Renal cortical epithelial cell (primary cell): ENCODE measurements around the gene CCDC158. TPM values are rescaled to one million over a fixed set of nuclear protein-coding genes. Genes with fewer than 3 reads are reported as not detected.
"Not testable (repeated sequence)": the region's sequence is repeated elsewhere in the genome, so short reads cannot be mapped to it uniquely, and the experiment has no call there.

Experiments
- DNase-seq: peaks from one replicate; pipeline ENCODE4 v3.0.0-alpha.2; 2011; ENCODE audit warnings: low read depth
- total RNA-seq: library from RNA; depleted of rRNA; stranded (reverse); fragments of >200 nt; gene quantifications from 2 replicates; pipeline ENCODE4 v1.2.3, GENCODE V29; 2014

CCDC158 gene
- total RNA-seq, 1 donor from 2014 or later, result 3.8 TPM

GRCh38 chr4:76430519-76431388 is 9.8 kb upstream of the CCDC158 start:
- peak; percentile 68 for DNase-seq

GRCh38 chr4:76429636-76430035 is 8.7 kb upstream of the CCDC158 start:
- DNase-seq, result no peak

GRCh38 chr4:76426272-76426671 is 5.3 kb upstream of the CCDC158 start:
- peak; percentile 45 for DNase-seq

GRCh38 chr4:76423159-76423558 is 2.2 kb upstream of the CCDC158 start:
- DNase-seq, result not testable (repeated sequence)

GRCh38 chr4:76420188-76420761 is 666 bp downstream of the CCDC158 start:
- DNase-seq, result no peak

GRCh38 chr4:76410636-76411035 is 10.3 kb downstream of the CCDC158 start:
- DNase-seq, result peak; percentile 92

GRCh38 chr4:76407440-76408119 is 13.4 kb downstream of the CCDC158 start:
- DNase-seq, result no peak

- DNase-seq, result no peak
Observed at GRCh38 chr4:76406081-76406480, 14.9 kb downstream of the CCDC158 start.

GRCh38 chr4:76401654-76402053 is 19.3 kb downstream of the CCDC158 start:
- DNase-seq, result no peak

- peak; percentile 46 for DNase-seq
Observed at GRCh38 chr4:76388160-76388908, 32.6 kb downstream of the CCDC158 start.

- DNase-seq, result peak; percentile 7
Observed at GRCh38 chr4:76386566-76387305, 34.2 kb downstream of the CCDC158 start.

GRCh38 chr4:76385974-76386373 is 35.0 kb downstream of the CCDC158 start:
- no peak for DNase-seq

GRCh38 chr4:76384052-76384451 is 36.9 kb downstream of the CCDC158 start:
- DNase-seq, result no peak

- DNase-seq, result no peak
Observed at GRCh38 chr4:76383001-76383400, 37.9 kb downstream of the CCDC158 start.

GRCh38 chr4:76381986-76382385 is 39.0 kb downstream of the CCDC158 start:
- no peak for DNase-seq

GRCh38 chr4:76380561-76380960 is 40.4 kb downstream of the CCDC158 start:
- no peak for DNase-seq

- DNase-seq, result peak; percentile 25
Observed at GRCh38 chr4:76377911-76378310, 43.0 kb downstream of the CCDC158 start.

- peak; percentile 23 for DNase-seq
Observed at GRCh38 chr4:76377481-76377901, 43.5 kb downstream of the CCDC158 start.

GRCh38 chr4:76376534-76376933 is 44.4 kb downstream of the CCDC158 start:
- peak; percentile 54 for DNase-seq

- no peak for DNase-seq
Observed at GRCh38 chr4:76375703-76376102, 45.2 kb downstream of the CCDC158 start.

- no peak for DNase-seq
Observed at GRCh38 chr4:76374798-76375197, 46.1 kb downstream of the CCDC158 start.
